Activated T-cell treated with anti-CD3 and anti-CD28 coated beads, Interleukin-2, amount 50 U/mL, for 48 hours (primary cell): ENCODE data around the gene PTGER1.
"Not testable (repeated sequence)": the region's sequence is repeated elsewhere in the genome, so short reads cannot be mapped to it uniquely, and the experiment has no call there.

Source experiments
- DNase-seq, 2 experiments: peaks; one replicate each; pipeline ENCODE4 v3.0.0-alpha.2; 2020

Gene PTGER1

GRCh38 chr19:14473978-14474578 lies 1.1 kb downstream of the PTGER1 start:
- no peak for DNase-seq

GRCh38 chr19:14473073-14473977 lies 1.8 kb downstream of the PTGER1 start:
- peak; percentile 31 to 48 for DNase-seq

- DNase-seq: peak; percentile 93 to 94
These were observed 2.8 kb downstream of the PTGER1 start for GRCh38 chr19:14472202-14472938.

GRCh38 chr19:14471436-14472187 lies 3.5 kb downstream of the PTGER1 start:
- DNase-seq: no peak

GRCh38 chr19:14470031-14470876 lies 4.9 kb downstream of the PTGER1 start:
- DNase-seq: no peak

- DNase-seq: no peak
These were observed 7.3 kb downstream of the PTGER1 start for GRCh38 chr19:14467816-14468215.

- no peak for DNase-seq
These were observed 7.8 kb downstream of the PTGER1 start for GRCh38 chr19:14467391-14467790.

- no peak for DNase-seq
These were observed 11.4 kb downstream of the PTGER1 start for GRCh38 chr19:14463747-14464146.

- DNase-seq: not testable (repeated sequence)
These were observed 12.8 kb downstream of the PTGER1 start for GRCh38 chr19:14462401-14462800.

GRCh38 chr19:14460935-14461334 lies 14.2 kb downstream of the PTGER1 start:
- no peak for DNase-seq

- no peak for DNase-seq
These were observed 15.5 kb downstream of the PTGER1 start for GRCh38 chr19:14459703-14460102.

- not testable (repeated sequence) for DNase-seq
These were observed 22.9 kb downstream of the PTGER1 start for GRCh38 chr19:14452303-14452702.

- DNase-seq: no peak
These were observed 24.3 kb downstream of the PTGER1 start for GRCh38 chr19:14450876-14451275.

- peak; percentile 91 for DNase-seq
These were observed 24.8 kb downstream of the PTGER1 start for GRCh38 chr19:14450168-14450874.

GRCh38 chr19:14449321-14449720 lies 25.8 kb downstream of the PTGER1 start:
- DNase-seq: no peak

- no peak for DNase-seq
These were observed 28.7 kb downstream of the PTGER1 start for GRCh38 chr19:14446336-14447036.

GRCh38 chr19:14443632-14444216 lies 31.4 kb downstream of the PTGER1 start:
- DNase-seq: no peak

- DNase-seq: no peak
These were observed 32.1 kb downstream of the PTGER1 start for GRCh38 chr19:14442891-14443631.
